ENCODE measurements around the gene HEPACAM. TPM values are rescaled to one million over a fixed set of nuclear protein-coding genes. Genes with fewer than 3 reads are reported as not detected.

HEPACAM gene
- total RNA-seq, 4 donors from 2014 or later, result 8.7 to 18.4 (median 15.3) TPM

- TF ChIP-seq POLR2A (IDR thresholded peaks at IDR 0.05) (no peak), CTCF (IDR thresholded peaks at IDR 0.05) (no peak), EP300 (IDR thresholded peaks at IDR 0.05) (no peak)
- WGBS, 2 donors, result 71 to 72% methylated on average over 7 to 9 of the region's 9 CpGs
- no peaks in the 10 kb centered on the region for H3K36me3 ChIP-seq
- H3K9me3 ChIP-seq, result no peaks in the 10 kb centered on the region
- peak overlapping the region; percentile 14 to 80 (median 46) for H3K27ac ChIP-seq
- peak overlapping the region in 2 of 4 donors; percentile 1 to 39 for H3K4me3 ChIP-seq
- peaks cover 0 to 62% (median 13%) of the 10 kb centered on the region in 4 donors for H3K4me1 ChIP-seq
- DNase-seq (ENCODE audit: low spot score in 2 of 2), result peak in 1 of 2 donors; percentile 11
- no peaks in the 10 kb centered on the region for H3K27me3 ChIP-seq
Measured at GRCh38 chr11:124896821-124897391, 38.9 kb downstream of the HEPACAM start.

DNA sequence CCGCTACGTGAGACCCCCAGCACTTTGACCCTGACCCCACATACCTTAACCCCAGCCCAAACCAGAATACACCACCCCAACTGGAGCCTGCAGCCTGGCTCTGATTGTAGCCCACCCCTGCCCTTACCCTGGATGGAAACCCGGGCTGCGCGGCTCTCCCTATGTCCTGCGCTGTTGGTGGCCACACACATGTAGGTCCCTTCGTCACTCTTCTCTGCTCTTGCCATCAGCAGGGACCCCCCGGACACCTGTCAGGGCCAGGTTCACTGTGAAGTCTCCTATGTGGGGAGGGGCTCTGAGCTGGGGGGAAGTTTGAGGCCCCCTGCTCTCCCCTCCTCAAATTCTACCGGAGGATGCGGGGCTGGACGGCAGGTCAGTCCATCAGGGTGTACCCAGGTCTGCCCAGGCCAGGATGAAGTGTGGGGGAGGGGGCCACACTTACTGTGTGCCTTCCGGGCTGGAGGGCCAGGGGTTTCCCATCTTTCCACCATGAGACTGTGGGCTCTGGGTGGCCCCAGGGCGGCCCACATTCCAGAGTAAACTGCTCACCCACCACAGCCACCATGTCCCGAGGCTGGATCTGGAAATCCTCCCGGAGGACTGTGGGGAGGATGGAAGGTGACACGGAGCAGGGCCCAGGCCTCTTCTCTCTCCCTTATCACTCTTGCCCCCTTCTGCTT is 39.6 kb downstream of the HEPACAM start:
- no peaks in the 10 kb centered on the region for H3K27me3 ChIP-seq
- peak in 1 of 2 donors; percentile 3 for DNase-seq (ENCODE audit: low spot score in 2 of 2)
- H3K9me3 ChIP-seq, result no peaks in the 10 kb centered on the region
- H3K36me3 ChIP-seq, result no peaks in the 10 kb centered on the region
- TF ChIP-seq EP300 (IDR thresholded peaks at IDR 0.05) (no peak), POLR2A (IDR thresholded peaks at IDR 0.05) (no peak), CTCF (IDR thresholded peaks at IDR 0.05) (no peak)
- peak overlapping the region in 2 of 4 donors; percentile 1 to 39 for H3K4me3 ChIP-seq
- peak overlapping the region in 3 of 4 donors; percentile 15 to 80 (median 77) for H3K27ac ChIP-seq
- H3K4me1 ChIP-seq, result peaks cover 0 to 69% (median 14%) of the 10 kb centered on the region in 4 donors
- 85 to 86% methylated on average over 10 to 13 of the region's 16 CpGs for WGBS, 2 donors

GRCh38 chr11:124895471-124895971 is 40.3 kb downstream of the HEPACAM start:
- H3K27ac ChIP-seq, result peak overlapping the region in 2 of 4 donors; percentile 77 to 80
- no peaks in the 10 kb centered on the region for H3K36me3 ChIP-seq
- DNase-seq (ENCODE audit: low spot score in 2 of 2), result peak in 1 of 2 donors; percentile 3
- TF ChIP-seq CTCF (IDR thresholded peaks at IDR 0.05) (no peak), EP300 (IDR thresholded peaks at IDR 0.05) (no peak), POLR2A (IDR thresholded peaks at IDR 0.05) (no peak)
- no peaks in the 10 kb centered on the region for H3K9me3 ChIP-seq
- H3K27me3 ChIP-seq, result no peaks in the 10 kb centered on the region
- 67 to 86% methylated on average over 14 to 20 of the region's 20 CpGs for WGBS, 2 donors
- H3K4me1 ChIP-seq, result peaks cover 0 to 73% (median 17%) of the 10 kb centered on the region in 4 donors
- peak overlapping the region in 1 of 4 donors; percentile 39 for H3K4me3 ChIP-seq

DNA sequence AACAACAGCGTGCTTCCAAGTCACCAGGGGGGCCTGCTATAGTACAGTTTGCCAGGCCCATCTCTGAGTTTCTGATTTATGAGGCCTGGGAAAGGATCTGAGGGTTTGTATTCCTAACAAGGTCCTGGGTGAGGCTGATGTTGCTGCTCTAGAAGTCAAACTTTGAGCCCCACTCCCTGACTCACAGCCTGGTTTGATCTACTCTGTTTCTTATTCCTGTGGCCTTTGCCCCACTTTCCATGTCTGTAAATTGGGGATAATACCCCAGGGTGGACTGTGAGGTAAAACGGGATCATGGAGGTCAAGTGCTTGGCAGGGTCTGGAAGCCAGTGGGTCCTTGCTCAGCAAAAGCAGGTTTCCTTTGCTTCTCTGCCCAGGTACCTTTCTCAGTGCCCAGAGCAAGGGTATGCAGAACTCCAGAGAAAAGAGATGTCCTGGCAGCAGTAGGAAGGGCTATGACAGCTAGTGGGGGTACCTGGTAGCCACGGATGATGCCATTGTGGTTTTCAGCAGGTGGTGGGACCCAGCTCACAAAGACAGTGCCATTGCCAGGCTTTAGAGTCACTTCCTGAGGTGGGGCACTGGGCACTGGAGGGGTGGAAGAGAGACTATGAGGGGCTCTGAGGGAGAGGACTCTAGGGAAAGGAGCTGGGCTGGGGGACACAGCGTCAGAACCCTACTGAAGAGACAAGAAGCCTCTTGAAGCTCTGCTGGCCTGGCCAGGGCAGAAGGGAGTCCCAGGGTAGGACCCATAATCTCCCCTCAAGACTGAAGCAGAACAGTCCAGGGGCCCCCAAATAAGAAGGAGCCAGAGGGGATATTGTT is 41.0 kb downstream of the HEPACAM start:
- Histone ChIP-seq H3K9me3 (no peaks in the 10 kb centered on the region), H3K4me3 (peak overlapping the region in 1 of 4 donors; percentile 39), H3K4me1 (peaks cover 0 to 66% (median 17%) of the 10 kb centered on the region in 4 donors), H3K36me3 (no peaks in the 10 kb centered on the region), H3K27me3 (no peaks in the 10 kb centered on the region), H3K27ac (peak overlapping the region in 1 of 4 donors; percentile 80)
- 74% methylated on average over 4 of the region's 4 CpGs for WGBS, 2 donors
- TF ChIP-seq EP300 (IDR thresholded peaks at IDR 0.05) (no peak), CTCF (IDR thresholded peaks at IDR 0.05) (no peak)
- peak in 1 of 2 donors; percentile 4 for DNase-seq (ENCODE audit: low spot score in 2 of 2)

All from tibial nerve (tissue), 4 donors.